Muscle of leg (tissue), 11 donors: ENCODE measurements around the gene UBL4A. TPM values are rescaled to one million over a fixed set of nuclear protein-coding genes. Genes with fewer than 3 reads are reported as not detected.

Source experiments
- DNase-seq: peaks from one replicate; pipeline ENCODE4 v3.0.0; 2013
- H3K27ac ChIP-seq: one replicate; pipeline ENCODE4 v1.5.1; 2013; ENCODE audit warnings: mild to moderate bottlenecking, low read length, control low read depth
- H3K27me3 ChIP-seq: one replicate; pipeline ENCODE4 v1.6.1; 2013; ENCODE audit warnings: low read length; ENCODE audit not compliant: control insufficient read depth, insufficient read depth
- H3K36me3 ChIP-seq: one replicate; pipeline ENCODE4 v1.6.1; 2013; ENCODE audit warnings: low read length; ENCODE audit not compliant: control insufficient read depth, insufficient read depth
- H3K4me1 ChIP-seq: one replicate; pipeline ENCODE4 v1.6.1; 2013; ENCODE audit warnings: low read length; ENCODE audit not compliant: control insufficient read depth, insufficient read depth
- H3K4me3 ChIP-seq: one replicate; pipeline ENCODE4 v1.5.1; 2013; ENCODE audit warnings: low read length, control low read depth
- H3K9me3 ChIP-seq: replicated peaks from 2 replicates; pipeline ENCODE4 v1.6.1; 2013; ENCODE audit warnings: low read depth, low read length; ENCODE audit not compliant: control insufficient read depth
- WGBS: methylation state at CpG from one replicate; pipeline ENCODE4 v1.1.5; 2013; ENCODE audit warnings: missing lambda C conversion rate; ENCODE audit not compliant: insufficient coverage; 5-methylcytosine and 5-hydroxymethylcytosine counted together
- polyA plus RNA-seq, 8 donors: library from polyadenylated mRNA; unstranded; fragments of 120-200 nt; gene quantifications; one replicate each; pipeline versions ENCODE4 v1.2.1 to v1.2.3, GENCODE V29; 2013; ENCODE audit warnings: inconsistent platforms in 1 of 8, low replicate concordance in 1 of 8; ENCODE audit not compliant: insufficient read length in 8 of 8, insufficient read depth in 1 of 8
- total RNA-seq: library from RNA; stranded (reverse); fragments of 120-200 nt; gene quantifications from one replicate; pipeline ENCODE4 v1.2.4, GENCODE V29; 2013

Gene UBL4A
- total and polyA plus RNA-seq, 9 donors: 20.3 to 27.8 (median 24.9) TPM

DNA sequence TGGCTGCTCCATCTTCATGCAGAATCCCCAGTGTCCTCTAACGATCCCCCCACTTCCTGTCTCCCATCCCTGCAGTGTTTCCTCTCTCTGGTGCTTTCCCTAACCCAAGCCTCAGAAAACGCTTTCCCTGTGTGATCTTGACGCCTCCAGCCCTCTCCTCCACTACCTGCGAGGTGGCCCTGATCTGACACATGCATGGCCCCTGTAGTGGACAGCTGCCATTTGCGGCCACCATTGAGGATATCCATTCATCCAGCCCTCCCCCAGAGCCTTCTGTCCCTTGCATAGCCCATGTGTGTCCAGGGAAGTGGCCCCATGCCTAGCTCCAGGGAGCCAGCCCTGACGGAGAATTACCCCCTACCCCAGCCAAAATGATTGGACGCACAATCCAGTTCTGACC is 3.1 kb downstream of the UBL4A start:
- no peak for DNase-seq
- H3K9me3 ChIP-seq: no peaks in the 10 kb centered on the region
- peaks cover 15% of the 10 kb centered on the region for H3K36me3 ChIP-seq
- H3K27ac ChIP-seq: no peak overlapping the region
- no peaks in the 10 kb centered on the region for H3K27me3 ChIP-seq
- H3K4me1 ChIP-seq: peaks cover 20% of the 10 kb centered on the region
- 68% methylated on average over 5 of the region's 7 CpGs for WGBS
- H3K4me3 ChIP-seq: no peak overlapping the region

DNA sequence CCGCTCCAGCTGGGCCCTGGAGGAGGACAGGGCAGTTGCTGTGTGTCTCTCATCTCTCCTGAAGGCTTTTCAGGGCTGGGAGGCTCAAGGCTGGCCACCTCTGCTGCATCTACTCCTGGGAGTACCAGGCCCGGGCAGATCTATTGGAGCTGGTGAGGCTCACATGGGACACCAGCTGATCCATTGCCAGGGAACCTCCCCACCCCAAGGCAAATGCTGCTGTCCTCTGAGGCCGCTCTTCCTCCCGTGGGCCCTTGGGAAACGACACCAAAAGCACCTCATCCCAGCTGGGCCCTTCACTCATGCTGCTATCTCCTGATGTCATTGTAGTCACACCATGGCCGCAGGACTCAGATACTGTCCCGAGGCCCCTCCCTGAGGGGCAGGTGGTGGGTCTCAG is 3.6 kb downstream of the UBL4A start:
- Histone ChIP-seq H3K4me3 (no peak overlapping the region), H3K4me1 (peaks cover 26% of the 10 kb centered on the region), H3K27me3 (no peaks in the 10 kb centered on the region), H3K9me3 (no peaks in the 10 kb centered on the region), H3K36me3 (peaks cover 15% of the 10 kb centered on the region), H3K27ac (no peak overlapping the region)
- 75% methylated on average over 7 of the region's 7 CpGs for WGBS
- DNase-seq: no peak

DNA sequence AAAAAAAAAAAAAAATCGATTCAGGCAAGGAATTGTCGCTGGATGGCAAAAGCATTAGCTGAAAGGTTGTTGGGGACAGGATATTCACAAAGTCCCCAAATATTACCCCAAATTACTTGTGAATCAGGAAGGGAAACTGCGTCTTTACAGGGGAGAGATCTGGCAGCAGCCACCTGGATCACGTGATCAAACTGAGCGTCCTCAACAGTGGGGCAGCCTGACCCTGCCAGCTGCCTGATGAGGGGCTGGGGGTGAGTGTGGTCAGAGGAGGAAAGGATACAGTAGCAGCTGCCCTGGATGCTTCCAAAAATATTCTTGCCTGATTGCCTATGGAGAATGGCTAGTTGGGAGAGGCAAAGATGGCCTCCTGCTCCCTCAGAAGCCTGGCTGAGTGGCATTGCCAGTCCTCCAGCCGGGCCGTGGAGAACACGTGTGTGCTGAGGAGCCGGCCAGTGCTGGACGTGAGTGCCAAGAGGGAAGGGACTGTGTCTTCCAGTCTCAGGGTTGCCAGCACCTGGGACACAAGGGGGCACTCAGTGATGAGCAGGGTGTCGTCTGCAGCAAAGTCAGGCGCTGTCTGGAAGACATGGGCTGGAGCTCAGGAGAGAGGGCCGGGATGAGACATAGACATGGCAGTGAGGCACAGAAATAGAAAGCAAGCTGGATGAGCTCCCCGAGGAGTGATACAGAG is 4.4 kb downstream of the UBL4A start:
- WGBS: 69% methylated on average over 12 of the region's 14 CpGs
- H3K4me3 ChIP-seq: no peak overlapping the region
- H3K27me3 ChIP-seq: no peaks in the 10 kb centered on the region
- H3K27ac ChIP-seq: no peak overlapping the region
- H3K36me3 ChIP-seq: peaks cover 11% of the 10 kb centered on the region
- H3K4me1 ChIP-seq: peaks cover 26% of the 10 kb centered on the region
- H3K9me3 ChIP-seq: no peaks in the 10 kb centered on the region
- no peak for DNase-seq

DNA sequence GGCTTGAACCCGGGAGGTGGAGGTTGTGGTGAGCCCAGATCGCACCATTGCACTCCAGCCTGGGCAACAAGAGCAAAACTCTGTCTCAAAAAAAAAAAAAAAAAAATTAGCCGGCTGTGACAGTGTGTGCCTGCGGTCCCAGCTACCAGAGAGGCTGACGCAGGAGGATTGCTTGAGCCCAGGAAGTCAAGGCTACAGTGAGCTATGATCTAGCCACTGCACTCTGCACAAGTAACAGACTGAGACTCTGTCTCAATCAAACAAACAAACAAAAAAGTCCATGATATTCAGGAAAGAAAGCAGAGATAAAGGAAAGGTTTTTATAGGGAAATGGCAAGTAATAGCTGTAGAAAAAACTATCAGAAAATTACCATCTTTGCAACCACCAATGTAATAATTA is 5.2 kb downstream of the UBL4A start:
- DNase-seq: no peak
- Histone ChIP-seq H3K36me3 (peaks cover 11% of the 10 kb centered on the region), H3K4me3 (no peak overlapping the region), H3K9me3 (no peaks in the 10 kb centered on the region), H3K4me1 (peaks cover 22% of the 10 kb centered on the region), H3K27me3 (no peaks in the 10 kb centered on the region), H3K27ac (no peak overlapping the region)
- WGBS: 88% methylated on average over 1 of the region's 5 CpGs

DNA sequence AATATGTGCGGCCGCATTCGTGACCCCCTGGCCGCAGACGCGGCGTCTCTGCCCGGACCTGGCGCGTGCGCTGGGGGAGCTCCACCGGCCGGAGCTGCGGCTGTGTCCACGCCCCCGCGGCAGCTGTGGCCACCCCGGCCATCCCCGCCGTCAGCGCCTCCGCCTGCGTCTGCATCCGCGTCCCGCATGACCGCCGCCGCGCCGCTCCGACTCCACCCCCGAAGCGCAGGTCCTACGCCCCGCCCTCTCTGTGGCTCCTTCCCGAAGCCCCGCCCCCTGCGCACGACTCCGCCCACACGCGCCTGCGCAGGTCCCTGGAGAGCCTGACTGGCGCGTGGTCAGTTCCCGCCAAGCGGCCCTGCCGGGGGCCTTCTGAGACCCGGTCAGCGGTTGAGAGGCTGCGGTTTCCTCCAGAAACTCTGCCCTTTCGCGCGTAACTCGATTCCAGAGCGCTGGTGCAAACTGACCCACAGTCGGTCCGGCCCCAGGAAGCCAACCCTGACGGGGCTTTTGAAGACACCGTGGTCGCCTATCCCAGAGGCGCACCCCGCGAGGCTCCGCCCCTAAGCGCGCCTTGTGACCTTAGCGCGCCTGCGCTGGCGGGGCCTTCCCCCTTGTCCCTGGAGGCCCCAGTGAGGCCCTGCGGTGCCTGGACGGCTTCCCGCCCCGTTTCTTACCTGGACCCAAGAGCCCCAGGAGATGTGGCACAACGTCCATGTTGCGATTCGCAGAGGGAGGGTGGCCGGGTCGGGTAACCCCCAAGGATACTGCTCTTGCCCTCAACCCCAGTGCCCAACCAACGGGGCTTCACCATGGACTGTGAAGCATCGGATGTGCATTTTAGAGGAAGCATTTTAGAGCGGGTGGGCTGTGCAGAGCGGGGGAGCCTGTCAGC is 7.4 kb downstream of the UBL4A start, which contains the start of gene LAGE3:
Gene LAGE3 (minus strand): TSS at position 554 of the 895 bp plus-strand sequence. CDS start 366 bp downstream, at position 188.
- WGBS: 36% methylated on average over 80 of the region's 85 CpGs
- Histone ChIP-seq H3K4me3 (peak within 1 kb of the TSS; percentile 43), H3K36me3 (peaks cover under 1% of the 10 kb centered on the region), H3K9me3 (no peaks in the 10 kb centered on the region), H3K4me1 (peaks cover 13% of the 10 kb centered on the region), H3K27me3 (no peaks in the 10 kb centered on the region), H3K27ac (peak within 1 kb of the TSS; percentile 86)
- DNase-seq: peak; percentile 93

DNA sequence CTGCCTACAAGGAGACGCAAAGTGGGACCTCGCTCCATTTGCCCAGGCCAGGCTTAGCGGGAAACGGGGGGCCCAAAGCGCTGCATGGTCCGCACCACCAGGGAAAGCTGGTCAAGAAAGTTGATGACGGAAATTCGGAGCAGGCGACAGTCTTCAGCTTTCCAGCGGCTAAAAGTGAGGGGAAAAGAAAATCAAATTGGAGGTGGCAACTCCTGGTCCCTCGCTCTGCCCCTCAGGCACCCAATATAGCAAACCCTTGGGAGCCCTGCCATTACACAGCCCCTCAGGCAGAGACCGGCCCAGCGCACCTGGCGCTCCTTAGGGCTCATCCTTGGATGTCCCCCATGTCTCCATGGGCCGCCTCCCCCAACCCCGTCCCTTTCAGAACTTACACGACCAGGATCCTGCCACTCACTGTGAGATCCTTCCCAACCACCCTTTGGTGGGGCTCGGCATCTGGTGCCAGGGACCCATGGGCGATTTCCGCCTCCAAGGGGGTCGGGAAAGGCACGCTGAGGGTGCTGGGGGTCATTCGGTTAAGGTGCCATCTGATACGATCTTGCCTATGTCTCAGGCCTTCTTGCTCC is 8.4 kb downstream of the UBL4A start:
- Histone ChIP-seq H3K4me1 (peaks cover 13% of the 10 kb centered on the region), H3K4me3 (peak overlapping the region; percentile 43), H3K9me3 (no peaks in the 10 kb centered on the region), H3K27me3 (no peaks in the 10 kb centered on the region), H3K36me3 (no peaks in the 10 kb centered on the region), H3K27ac (peak overlapping the region; percentile 29)
- no peak for DNase-seq
- WGBS: 67% methylated on average over 21 of the region's 24 CpGs

DNA sequence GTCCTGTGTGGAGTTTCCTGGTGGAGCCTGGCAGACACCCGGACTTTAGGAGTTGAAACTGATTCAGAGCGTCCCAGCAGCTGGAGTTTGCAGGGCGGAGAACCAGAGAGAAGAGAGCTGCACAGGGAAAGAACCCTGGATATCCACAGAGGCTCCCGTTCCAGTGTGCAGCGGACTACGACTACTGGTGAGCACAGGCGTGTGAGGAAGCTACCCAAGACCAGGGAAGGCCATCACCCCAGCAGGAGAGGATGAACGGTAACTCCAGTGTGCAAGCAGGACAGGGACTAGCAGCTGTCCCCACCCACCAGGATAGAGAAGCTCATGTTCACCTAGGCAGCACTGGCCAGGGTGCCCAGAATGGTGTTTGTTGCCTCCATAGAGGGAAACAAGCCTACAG is 9.6 kb downstream of the UBL4A start:
- Histone ChIP-seq H3K4me3 (no peak overlapping the region), H3K27me3 (no peaks in the 10 kb centered on the region), H3K9me3 (no peaks in the 10 kb centered on the region), H3K27ac (no peak overlapping the region), H3K36me3 (no peaks in the 10 kb centered on the region), H3K4me1 (peaks cover 13% of the 10 kb centered on the region)
- 76% methylated on average over 8 of the region's 8 CpGs for WGBS
- no peak for DNase-seq

DNA sequence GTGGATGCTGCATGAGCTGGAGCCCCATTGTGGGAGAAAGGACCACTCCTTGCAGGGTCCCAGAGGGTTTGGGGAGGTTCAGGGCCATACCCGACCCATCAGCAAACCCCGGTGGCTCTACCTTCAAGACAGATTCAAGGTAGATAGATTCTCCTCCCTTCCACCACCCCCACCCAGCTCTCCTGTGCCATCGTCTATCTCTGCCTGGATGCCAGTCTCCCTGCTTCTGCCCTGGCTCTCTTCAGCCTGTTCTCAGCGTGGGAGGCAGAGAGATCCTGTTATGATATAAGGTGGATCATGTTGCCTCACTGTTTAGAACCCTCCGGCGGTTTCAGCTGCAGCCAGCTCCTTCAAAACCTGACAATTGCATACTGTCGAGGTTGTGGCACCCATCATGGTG is 12.7 kb downstream of the UBL4A start:
- H3K9me3 ChIP-seq: peaks cover 2% of the 10 kb centered on the region
- DNase-seq: no peak
- H3K4me1 ChIP-seq: peaks cover 7% of the 10 kb centered on the region
- 89% methylated on average over 1 of the region's 7 CpGs for WGBS
- no peaks in the 10 kb centered on the region for H3K27me3 ChIP-seq
- H3K36me3 ChIP-seq: peaks cover 24% of the 10 kb centered on the region
- no peak overlapping the region for H3K27ac ChIP-seq
- H3K4me3 ChIP-seq: no peak overlapping the region

DNA sequence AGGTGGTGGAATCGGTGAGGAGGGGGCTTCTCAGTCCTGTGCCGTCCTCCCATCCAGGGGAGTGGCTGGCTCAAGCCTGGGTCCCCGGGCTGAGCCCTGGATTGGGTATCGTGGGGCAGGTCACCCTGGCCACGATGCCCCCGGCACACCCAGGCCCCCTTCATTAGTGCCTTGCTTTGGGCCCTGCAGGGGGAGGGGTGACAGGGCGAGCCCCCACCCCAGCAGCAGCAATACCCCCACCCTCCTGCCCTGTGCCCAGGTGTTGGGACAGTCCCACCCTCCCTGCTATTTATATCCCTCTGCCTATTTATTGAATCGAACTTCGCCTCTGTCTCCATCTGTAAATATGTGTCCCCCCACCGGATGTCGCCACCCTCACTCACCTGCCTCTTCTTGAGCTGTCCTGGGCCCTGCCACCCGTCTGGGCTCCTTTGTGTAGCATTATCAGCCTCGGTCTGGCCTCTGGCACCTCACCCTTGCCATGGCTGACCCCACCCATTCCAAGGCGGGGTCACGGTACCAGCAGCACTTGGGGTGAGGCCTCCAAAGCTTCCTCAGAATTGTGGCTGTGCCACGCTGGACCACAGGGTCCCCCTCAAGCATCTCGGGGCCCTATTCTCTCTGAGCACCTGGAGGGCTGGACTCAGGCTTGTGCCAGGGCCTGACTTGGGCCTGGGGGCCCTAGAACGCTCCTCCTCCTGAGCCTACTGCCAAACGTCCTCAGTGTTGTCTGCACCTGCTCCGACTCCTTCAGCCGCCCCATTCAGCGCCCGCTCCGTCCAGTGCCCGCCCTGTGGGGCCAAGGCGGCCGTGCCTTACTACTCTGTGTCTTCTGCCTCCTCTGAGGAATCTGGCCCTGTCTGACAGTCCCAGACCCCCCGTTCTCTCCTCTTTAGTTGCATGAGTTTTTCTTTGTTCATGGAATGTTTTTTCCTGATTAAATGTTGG is 13.5 kb downstream of the UBL4A start:
- Histone ChIP-seq H3K36me3 (peaks cover 31% of the 10 kb centered on the region), H3K27ac (no peak overlapping the region), H3K27me3 (no peaks in the 10 kb centered on the region), H3K9me3 (peaks cover 2% of the 10 kb centered on the region), H3K4me1 (peaks cover 3% of the 10 kb centered on the region), H3K4me3 (no peak overlapping the region)
- DNase-seq: no peak
- WGBS: 77% methylated on average over 24 of the region's 28 CpGs
